Head of caudate nucleus (tissue), 42 donors: ENCODE measurements around the gene SET.
"Not testable (repeated sequence)": the region's sequence is repeated elsewhere in the genome, so short reads cannot be mapped to it uniquely, and the experiment has no call there.

Experiments used
- DNase-seq, 42 donors: peaks; one replicate each; pipeline versions ENCODE4 v3.0.0 to v3.0.0-alpha.2; 2020 to 2021; ENCODE audit warnings: mixed read lengths in 7 of 42
- intact Hi-C: fragments of 100-400 bp; cut with DNase I; formaldehyde crosslinking; loops from one replicate; pipeline ENCODE4 v1.15.0; 2022

SET gene

DNA sequence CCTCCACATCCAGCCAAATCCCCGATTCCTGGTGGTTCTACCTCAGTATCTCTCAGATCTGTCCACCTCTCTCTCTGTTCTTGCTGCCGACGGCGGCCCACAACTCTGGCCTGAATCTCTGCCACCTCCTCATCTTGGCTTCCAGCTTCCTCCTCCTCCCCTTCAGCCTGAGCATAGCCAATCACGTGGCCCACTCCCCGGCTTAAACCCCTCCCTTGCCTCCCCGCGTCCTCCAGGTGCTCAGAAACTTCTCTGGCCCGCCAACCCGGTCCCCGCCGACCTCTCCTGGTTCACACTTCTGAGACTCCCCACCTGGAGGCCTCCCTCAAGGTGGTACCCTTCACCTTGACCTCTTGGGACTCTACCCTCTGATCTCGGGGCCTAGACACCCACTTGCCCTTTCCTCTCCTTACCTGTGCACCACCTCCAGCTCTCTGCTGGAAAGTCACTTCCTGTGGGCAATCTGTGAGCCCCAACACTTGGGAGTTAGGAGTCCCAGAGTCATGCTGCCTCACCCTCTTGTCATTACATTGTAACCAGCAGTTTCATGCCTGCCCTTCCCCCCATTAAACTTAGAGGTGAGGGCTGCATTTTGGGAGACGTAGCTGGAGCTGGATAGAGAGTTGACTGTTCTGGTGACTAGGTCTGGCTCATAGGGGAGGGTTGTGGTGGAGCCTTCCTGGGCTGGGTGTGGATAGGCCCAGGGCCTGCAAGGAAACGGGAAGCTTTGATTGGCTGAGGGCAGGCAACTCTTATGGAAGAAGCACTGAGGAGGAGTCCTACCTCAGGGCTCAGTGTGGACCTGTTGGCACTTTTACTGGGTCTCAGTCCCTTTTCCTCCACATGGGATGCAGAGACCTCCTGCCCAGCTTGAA lies 4.5 kb upstream of the SET start:
- intact Hi-C loops, result no loop called here
- peak in 35 of 42 donors; percentile 20 to 68 (median 48) for DNase-seq

DNA sequence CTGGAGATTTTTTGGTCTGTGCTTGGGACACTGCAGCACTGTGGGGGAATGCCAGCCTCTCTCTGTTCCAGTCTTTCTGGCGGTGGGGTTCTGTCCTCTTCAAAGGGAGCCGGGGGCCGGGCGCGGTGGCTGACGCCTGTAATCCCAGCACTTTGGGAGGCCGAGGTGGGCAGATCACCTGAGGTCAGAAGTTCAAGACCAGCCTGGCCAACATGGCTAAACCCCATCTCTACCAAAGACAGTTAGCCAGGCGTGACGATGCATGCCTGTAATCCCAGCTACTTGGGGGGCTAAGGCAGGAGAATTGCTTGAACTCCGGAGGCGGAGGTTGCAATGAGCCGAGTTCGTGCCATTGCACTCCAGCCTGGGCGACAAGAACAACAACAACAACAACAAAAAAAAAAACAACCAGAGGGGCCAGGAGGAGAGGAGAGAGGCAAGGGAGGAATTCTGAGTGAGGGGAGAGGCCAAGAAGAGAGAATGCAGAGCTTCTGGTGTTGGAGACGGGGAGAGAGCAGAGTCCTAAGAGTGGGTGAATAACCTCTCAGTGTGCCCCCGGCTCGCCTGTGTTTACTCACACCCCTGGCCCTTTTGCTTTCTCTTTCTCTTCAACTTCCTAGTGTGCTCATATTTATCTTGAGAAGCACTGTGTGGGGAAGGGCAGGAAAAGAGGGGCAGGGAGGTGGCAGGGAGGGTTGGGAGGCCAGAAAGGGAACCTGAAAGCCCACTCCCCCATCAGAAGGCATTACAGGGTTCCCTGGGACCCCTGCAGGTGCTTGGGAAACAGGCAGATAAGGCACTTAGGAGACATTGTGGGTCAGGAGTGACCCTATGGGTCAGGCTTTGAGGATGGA lies 3.2 kb upstream of the SET start:
- DNase-seq, result peak in 2 of 42 donors; percentile 27 to 31
- intact Hi-C loops, result no loop called here

DNA sequence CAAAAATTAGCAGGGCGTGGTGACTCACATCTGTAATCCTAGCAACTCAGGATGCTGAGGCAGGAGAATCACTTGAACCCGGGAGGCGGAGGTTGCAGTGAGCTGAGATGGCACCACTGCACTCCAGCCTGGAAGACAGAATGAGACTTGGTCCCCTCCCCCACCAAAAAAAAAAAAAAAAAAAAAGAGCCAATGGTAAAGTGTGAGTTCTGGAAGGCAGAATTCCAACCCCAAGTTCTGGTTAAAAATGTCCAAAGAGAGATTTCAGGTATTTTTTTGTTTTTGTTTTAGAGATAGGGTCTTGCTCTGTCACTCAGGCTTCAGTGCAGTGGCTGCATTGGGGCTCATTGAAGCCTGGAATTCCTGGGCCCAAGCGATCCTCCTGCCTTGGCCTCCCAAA lies 1.6 kb upstream of the SET start:
- intact Hi-C loops, result no loop called here
- no peak for DNase-seq

DNA sequence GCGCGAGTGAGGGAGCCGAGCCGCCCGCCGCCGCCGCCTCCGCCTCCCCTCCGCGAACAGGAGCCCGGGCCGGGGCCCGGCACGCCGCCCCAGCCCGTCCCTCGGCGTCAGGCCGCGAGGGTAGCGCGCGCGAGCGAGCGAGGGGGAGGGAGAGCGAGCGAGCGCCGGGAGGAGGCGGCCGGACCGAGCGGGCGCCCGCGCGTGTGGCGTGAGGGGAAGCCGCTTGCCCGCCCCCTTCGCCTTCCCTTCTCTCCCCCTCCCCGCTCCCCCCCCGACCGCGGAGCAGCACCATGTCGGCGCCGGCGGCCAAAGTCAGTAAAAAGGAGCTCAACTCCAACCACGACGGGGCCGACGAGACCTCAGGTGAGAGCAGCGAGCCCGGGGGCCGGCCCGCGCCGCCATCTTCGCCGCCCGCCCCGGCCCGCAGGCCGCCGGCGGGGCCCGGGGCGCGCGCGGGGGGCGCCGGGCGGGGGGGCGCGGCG lies 312 bp downstream of the SET start:
- intact Hi-C loops, result no loop called here
- peak in 27 of 42 donors; percentile 22 to 81 (median 54) for DNase-seq

DNA sequence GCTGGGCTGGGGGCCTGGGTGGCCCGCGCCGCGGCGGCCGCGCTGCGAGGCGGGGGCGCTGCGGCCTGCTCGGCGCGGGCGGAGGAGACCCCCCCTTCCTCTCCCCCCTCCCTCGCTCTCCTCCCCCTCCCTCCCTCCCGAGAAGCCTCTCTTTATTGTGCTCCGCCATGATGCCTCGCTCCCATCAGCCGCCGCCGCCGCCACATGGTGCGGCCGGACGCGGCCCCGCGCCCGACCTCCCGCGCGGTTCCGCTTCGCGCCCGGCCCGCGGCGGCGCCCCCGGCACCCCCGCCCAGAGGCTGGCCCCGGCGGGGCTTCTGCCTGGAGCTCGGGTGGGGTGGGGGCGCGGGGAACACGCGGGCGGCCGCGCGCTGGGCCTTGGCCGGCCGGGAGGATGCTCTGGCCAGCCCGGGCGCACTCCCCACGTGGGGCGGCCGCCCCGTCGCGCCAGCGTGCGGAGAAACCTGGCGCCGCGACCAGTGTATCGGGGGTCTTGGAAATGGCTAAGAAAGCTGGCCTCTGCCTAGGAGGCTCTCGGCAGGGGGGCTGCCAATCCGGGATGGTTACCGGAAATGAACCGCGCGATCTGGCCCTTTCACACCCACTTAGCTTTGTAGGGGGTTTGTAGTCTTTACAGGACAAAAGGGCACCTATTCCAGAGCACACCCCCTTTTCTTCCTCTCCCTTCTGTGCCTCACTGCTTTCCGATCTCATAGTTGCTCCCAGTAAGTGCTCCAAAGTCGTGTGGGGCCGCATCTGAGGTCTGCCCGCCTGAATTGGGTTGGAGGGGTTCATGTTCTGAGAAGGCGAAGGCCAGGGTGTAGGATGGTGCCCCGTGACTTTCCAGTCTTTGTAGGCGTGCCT lies 1.0 kb downstream of the SET start:
- DNase-seq, result peak in 38 of 42 donors; percentile 22 to 83 (median 52)
- intact Hi-C loops, result no loop called here

DNA sequence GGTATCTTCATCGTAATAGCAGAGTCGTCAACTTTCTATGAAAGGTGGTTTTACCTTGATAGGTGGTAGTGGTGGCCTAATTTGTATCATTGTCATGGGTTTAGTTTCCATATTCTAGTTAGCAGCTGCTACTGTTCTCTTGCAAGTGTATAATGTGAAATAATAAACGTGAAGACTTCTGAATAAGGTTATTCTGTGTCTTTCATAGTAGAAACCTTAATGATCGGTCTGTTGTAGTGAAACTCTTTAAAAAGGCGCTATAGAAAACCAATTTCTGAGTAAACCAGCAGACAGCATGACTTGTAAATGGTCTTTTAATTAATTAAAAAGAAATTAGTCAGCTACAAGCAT lies 1.6 kb downstream of the SET start:
- no peak for DNase-seq
- intact Hi-C loops, result no loop called here

DNA sequence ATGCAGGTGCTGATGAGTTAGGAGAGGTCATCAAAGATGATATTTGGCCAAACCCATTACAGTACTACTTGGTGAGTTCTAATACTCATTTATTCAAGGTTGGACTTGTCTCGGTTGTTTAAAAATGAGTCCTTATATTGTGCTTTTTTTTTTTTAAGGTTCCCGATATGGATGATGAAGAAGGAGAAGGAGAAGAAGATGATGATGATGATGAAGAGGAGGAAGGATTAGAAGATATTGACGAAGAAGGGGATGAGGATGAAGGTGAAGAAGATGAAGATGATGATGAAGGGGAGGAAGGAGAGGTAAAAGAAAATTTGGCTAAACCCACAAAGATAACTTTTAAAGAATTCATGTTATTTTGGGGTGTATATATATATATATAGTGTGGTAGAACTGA lies 4.7 kb downstream of the SET start:
- DNase-seq, intact Hi-C loops: not testable (repeated sequence)

DNA sequence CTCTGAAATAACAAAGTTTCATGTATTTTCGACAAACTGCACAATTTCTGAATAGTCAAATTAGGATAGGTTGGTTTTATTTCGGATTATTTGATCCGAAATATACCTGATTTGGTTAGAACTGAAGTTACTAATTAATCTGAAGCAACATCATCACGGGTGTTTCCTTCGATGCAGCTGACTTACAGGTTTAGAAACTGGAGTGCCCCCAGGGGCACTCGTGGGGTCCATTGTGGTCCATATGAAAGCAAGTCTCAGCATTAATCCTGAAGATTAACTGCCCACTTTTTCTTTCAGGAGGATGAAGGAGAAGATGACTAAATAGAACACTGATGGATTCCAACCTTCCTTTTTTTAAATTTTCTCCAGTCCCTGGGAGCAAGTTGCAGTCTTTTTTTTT lies 5.3 kb downstream of the SET start:
- intact Hi-C loops, result no loop called here
- DNase-seq, result peak in 1 of 42 donors; percentile 16

DNA sequence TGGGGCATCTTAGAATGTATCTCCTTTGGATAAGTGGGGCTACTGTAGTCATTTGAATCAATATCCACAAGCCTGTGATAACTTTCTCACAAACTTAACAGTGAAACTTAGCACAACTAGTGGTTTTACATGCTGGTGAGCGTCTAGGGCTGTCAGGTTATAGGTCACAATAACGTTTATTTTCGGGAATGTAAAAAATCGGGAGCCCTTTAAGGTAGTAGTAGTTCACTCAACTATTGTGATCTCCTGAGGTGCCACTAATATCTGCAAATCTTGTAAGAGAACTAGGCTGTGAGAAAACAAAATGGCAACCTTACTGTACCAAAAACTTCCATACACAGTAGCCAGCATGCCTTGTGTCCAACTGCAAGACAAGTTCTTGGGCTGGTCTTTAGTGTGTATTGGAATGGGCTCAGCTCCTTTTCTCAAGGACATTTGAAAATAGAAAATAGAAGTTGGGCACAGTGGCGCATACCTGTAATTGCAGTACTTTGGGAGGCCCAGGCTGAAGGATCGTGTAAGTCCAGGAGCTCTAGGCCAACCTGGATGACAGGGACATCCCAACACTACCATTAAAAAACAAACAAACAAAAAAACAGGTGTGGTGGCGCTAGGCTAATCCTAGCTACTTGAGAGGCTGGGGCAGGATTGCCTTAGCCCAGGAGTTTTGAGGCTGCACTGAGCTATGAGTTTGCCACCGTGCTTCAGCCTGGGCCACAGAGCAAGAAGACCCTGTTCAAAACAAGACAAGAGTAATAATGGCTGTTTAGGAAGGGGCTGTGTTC lies 8.1 kb downstream of the SET start:
- intact Hi-C loops, result no loop called here
- no peak for DNase-seq

DNA sequence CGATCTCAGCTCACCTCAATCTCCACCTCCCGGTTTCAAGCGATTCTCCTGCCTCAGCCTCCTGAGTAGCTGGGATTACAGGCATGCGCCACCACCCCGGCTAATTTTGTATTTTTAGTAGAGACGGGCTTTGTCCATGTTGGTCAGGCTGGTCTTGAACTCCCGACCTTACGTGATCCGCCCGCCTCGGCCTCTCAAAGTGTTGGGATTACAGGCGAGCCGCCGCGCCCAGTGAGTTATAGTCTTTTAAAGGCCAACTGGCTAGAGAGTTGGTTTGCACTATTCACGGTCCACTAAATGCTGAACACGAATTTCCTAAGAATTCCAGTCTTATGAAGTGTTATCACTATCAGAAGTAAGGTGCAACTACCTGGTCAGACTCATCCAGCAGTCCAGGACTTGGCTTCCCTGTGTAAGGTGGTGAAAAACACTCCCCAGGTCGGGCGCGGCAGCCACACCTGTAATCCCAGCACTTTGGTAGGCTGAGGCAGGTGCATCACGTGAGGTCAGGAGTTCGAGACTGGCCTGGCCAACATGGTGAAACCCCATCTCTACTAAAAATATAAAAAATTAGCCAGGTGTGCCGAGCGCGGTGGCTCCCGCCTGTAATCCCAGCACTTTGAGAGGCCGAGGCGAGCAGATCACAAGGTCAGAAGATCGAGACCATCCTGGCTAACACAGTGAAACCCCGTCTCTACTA lies 10.2 kb downstream of the SET start:
- intact Hi-C loops, result not testable (repeated sequence)
- DNase-seq, result peak in 2 of 42 donors; percentile 14 to 22

DNA sequence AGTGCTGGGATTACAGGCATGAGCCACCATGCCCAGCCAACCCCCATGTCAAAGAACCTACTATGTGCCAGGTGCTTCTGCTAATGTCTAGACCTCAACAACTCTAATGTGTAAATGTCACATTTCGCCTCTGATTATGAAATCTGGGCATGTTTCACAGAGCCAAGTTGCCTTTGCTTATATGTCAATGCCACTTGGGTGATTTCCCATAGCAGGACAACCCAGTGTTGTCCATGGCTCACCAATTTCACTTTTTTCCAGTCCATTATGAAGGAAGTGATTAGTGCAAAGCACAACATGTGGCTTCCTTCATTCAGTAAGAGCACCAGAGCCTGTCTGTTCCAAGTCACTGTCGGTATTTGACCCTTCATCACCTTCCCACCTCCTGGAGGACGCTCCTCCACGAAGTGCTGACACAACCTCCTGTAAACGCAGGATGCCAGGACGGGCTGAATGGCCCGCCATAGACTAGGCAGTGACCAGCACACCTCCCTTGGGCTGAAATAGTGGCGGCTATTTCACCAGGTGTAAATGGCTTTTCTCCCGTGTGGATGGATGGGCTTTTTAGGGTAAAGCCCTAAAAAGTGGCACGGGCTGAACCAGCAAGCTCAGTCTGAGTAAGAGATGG lies 12.3 kb downstream of the SET start:
- intact Hi-C loops, result no loop called here
- peak in 2 of 42 donors; percentile 6 for DNase-seq

DNA sequence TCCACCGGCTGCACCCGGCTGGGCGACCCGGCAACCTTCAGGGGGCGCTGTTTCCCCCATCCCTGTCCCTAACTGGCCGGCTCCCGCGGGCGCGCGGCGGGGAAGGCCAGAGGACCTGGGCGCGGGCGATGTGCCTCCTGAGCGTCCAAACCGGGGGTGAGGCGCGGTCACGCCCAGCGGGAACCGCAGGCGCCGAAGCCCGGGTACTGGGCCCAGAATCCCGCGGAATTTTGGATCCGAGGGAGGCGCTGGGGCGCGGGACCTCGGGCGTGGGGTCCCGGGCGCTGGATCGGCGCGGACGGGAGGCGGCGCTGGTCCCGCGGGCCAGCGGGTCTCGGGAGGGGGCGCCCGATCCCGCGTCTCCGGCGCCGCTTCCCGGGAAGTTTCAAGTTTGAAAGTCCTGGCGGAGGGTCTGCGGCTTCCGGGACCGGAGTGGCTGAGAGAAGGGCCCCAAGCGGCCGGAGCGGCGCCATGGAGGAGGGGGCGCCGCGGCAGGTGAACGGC lies 13.5 kb downstream of the SET start, which contains the start of gene PKN3:
Gene PKN3, plus strand, starts transcription at position 59 of the 504 bp plus-strand sequence. Its CDS starts 413 bp downstream, at position 472.
- peak; percentile 41 to 92 (median 81) for DNase-seq
- intact Hi-C loops, result no loop called here

DNA sequence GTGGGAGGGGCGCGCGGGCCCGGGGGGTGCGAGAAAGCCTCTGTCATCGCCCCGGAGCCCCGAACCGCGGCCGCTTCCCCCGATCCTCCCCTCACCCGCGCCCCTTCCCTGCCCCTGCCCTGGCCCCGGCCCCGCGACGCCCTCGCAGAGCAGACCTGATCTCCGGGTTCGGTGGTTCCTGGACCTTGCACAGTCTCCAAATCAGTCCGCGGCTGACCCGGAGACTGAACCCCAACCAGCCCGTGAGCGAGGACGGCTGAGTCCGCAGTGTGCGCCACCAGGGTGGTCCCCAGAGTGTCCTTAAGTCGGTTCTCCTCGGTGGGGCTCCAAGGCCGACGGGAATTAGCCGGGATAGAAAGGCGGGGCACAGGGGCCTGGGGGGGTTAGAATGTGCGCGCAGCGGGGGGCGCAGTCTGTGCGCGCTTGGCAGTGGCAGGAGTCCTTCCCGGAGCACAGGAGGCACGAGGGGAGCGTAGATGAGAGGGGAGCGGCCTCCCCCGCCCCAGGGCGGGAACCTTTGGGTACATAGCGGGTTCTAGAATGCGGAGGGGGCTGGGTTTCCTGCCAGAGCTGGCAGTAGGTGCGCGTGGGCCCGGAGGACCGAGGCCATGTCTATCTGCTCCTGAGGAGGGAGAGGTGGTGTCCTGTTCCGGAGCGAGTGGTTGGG lies 14.1 kb downstream of the SET start:
- intact Hi-C loops, result no loop called here
- peak in 7 of 42 donors; percentile 7 to 45 (median 33) for DNase-seq

DNA sequence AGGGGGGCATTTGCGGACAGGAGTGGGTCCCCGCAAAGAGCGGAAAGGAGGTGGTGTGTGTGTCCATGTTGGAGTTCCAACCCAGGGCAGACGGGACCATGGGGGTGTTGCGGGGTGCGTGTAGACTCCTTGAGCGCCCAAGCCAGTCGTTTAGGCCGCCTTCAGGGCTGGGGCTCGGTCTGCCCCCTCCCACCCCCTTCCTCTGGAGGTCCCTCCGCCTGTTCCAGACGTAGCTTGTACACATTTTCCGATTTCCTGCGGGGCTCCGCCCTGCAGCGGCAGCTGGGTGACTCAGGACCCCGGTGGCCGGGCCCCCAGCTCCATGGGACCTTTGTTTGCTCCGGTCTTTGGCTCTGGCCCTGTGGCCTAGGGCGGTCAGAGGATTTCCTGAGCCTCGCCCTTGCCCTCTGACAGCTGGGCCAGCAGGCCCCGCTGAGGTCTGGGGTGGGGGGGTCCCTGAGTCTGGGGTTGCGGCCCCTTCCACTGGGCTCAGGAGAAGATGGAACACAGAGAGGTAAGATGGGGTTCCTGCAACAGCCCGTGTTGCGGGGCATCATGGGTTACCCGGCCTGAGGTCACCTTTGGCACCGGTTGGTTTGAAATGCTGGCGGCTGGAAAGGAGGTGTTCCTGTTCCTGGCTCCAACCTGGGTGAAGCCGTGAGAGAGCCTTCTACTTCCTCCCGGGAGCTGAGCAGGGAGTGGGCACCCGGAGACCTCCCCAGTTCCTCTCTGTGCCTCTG lies 14.8 kb downstream of the SET start:
- intact Hi-C loops, result no loop called here
- DNase-seq, result no peak

DNA sequence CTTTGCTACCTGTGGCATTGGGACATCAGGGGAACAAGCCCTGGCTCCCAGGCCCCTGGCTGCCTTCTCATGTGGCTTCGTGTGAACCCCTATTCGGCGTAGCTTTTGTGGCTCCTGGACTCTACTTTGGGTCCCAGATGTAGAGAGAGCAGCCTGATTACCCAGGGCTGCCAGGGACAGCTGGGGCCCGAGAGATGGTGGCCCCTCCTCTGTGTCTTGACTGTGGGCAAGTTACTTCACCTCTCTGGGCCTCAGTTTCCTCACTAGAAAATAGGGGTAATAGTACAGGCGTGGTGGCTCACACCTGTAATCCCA lies 15.3 kb downstream of the SET start:
- DNase-seq, result no peak
- intact Hi-C loops, result no loop called here
